Measurements from ENCODE around the gene RPS6KA2.

The RPS6KA2 gene

GRCh38 chr6:166484863-166485262, 142.2 kb downstream of the RPS6KA2 start:
- DNase-seq, result no peak

GRCh38 chr6:166483573-166484250, 143.3 kb downstream of the RPS6KA2 start:
- DNase-seq, result no peak

- DNase-seq, result no peak
These were observed 144.0 kb downstream of the RPS6KA2 start for GRCh38 chr6:166483026-166483425.

GRCh38 chr6:166478782-166479592, 148.1 kb downstream of the RPS6KA2 start:
- DNase-seq, result no peak

- DNase-seq, result no peak
These were observed 149.2 kb downstream of the RPS6KA2 start for GRCh38 chr6:166477647-166478365.

- DNase-seq, result no peak
These were observed 150.3 kb downstream of the RPS6KA2 start for GRCh38 chr6:166476634-166477215.

GRCh38 chr6:166476061-166476591, 150.9 kb downstream of the RPS6KA2 start:
- no peak for DNase-seq

- DNase-seq, result peak; percentile 55
These were observed 152.1 kb downstream of the RPS6KA2 start for GRCh38 chr6:166474721-166475565.

- no peak for DNase-seq
These were observed 153.0 kb downstream of the RPS6KA2 start for GRCh38 chr6:166473886-166474571.

- no peak for DNase-seq
These were observed 154.4 kb downstream of the RPS6KA2 start for GRCh38 chr6:166472636-166473035.

GRCh38 chr6:166471797-166472260, 155.2 kb downstream of the RPS6KA2 start:
- no peak for DNase-seq

GRCh38 chr6:166470863-166471410, 156.1 kb downstream of the RPS6KA2 start:
- no peak for DNase-seq

GRCh38 chr6:166470029-166470862, 156.8 kb downstream of the RPS6KA2 start:
- DNase-seq, result no peak

- DNase-seq, result no peak
These were observed 157.6 kb downstream of the RPS6KA2 start for GRCh38 chr6:166469426-166469961.

- no peak for DNase-seq
These were observed 159.5 kb downstream of the RPS6KA2 start for GRCh38 chr6:166467436-166468000.

GRCh38 chr6:166466178-166467122, 160.6 kb downstream of the RPS6KA2 start:
- DNase-seq, result peak; percentile 90

GRCh38 chr6:166465671-166466087, 161.4 kb downstream of the RPS6KA2 start:
- peak; percentile 36 for DNase-seq

GRCh38 chr6:166465003-166465399, 162.1 kb downstream of the RPS6KA2 start:
- DNase-seq, result no peak

Data from fibroblast of skin of scalp (primary cell).